Endothelial cell of umbilical vein (primary cell): ENCODE measurements around the gene CNTNAP2. TPM values are rescaled to one million over a fixed set of nuclear protein-coding genes. Genes with fewer than 3 reads are reported as not detected.

ENCODE experiments used
- BruUV-seq: library from RNA; stranded (reverse); fragments of 400-500 nt; replicated peaks from 2 replicates; lab custom pipeline; 2021; lab: Mats Ljungman, UMichigan
- CTCF ChIA-PET: fragments of 300-600, 350-600 bp; sonication (Branson Sonifier 250); formaldehyde crosslinking; loops from one replicate; lab custom pipeline; 2021; ENCODE audit warnings: antibody characterized with exemption, inconsistent platforms; lab: Charles Lee
- POLR2A ChIA-PET: fragments of 300-600, 350-600 bp; sonication (Branson Sonifier 250); formaldehyde crosslinking; loops from one replicate; lab custom pipeline; 2021; ENCODE audit warnings: antibody characterized with exemption, inconsistent platforms; lab: Charles Lee
- DNase-seq: peaks from one replicate; pipeline ENCODE4 v3.0.0-alpha.2; 2011; ENCODE audit warnings: low read depth, low spot score
- FAIRE-seq: peaks from 2 replicates; lab custom pipeline; 2011; peaks lifted over from hg19 to GRCh38; lab: Jason Lieb, UNC
- H2AFZ ChIP-seq: 2 replicates; pipeline ENCODE4 v1.6.0; 2012; ENCODE audit warnings: low read depth, low read length, control low read depth, inconsistent platforms
- H3K27ac ChIP-seq: 2 replicates; pipeline ENCODE4 v1.5.1; 2011; ENCODE audit warnings: low read depth, mild to moderate bottlenecking, control low read depth, low read length, moderate library complexity; ENCODE audit not compliant: insufficient read depth
- H3K27me3 ChIP-seq, 2 experiments: 2 replicates each; pipeline versions ENCODE4 v1.6.0 to v1.6.1; 2011; ENCODE audit warnings: low read length in 2 of 2, mixed read lengths in 1 of 2; ENCODE audit not compliant: control insufficient read depth in 2 of 2, insufficient read depth in 2 of 2
- H3K36me3 ChIP-seq, 2 experiments: 2 replicates in 1 of 2; 3 replicates in 1 of 2; pipeline ENCODE4 v1.5.1; 2011; ENCODE audit warnings: low read length in 2 of 2, mild to moderate bottlenecking in 1 of 2, moderate library complexity in 1 of 2; ENCODE audit not compliant: control insufficient read depth in 2 of 2, insufficient read depth in 2 of 2; ENCODE audit errors: extremely low read depth in 1 of 2
- H3K4me1 ChIP-seq: 3 replicates; pipeline ENCODE4 v1.5.1; 2011; ENCODE audit warnings: mild to moderate bottlenecking, low read length; ENCODE audit not compliant: control insufficient read depth, insufficient read depth; ENCODE audit errors: extremely low read depth
- H3K4me2 ChIP-seq: 2 replicates; pipeline ENCODE4 v1.6.1; 2011; ENCODE audit warnings: low read length, control low read depth, mixed read lengths; ENCODE audit not compliant: insufficient read depth
- H3K4me3 ChIP-seq, 3 experiments: fragments of 200-600 bp in 1 of 3; sonication (generic), shearing (Covaris generic) in 1 of 3; replicated peaks in 1 of 3; 2 replicates each; pipeline ENCODE4 v1.5.1; 2011 to 2016; ENCODE audit warnings: control low read depth in 3 of 3, low read length in 3 of 3, mild to moderate bottlenecking in 2 of 3, inconsistent platforms in 1 of 3, low read depth in 1 of 3, moderate library complexity in 1 of 3; ENCODE audit not compliant: insufficient read depth in 1 of 3
- H3K79me2 ChIP-seq: 2 replicates; pipeline ENCODE4 v1.6.0; 2012; ENCODE audit warnings: low read length, inconsistent platforms; ENCODE audit not compliant: control insufficient read depth, insufficient read depth
- H3K9ac ChIP-seq: replicated peaks from 2 replicates; pipeline ENCODE3; 2011; ENCODE audit warnings: low read length, control low read depth; ENCODE audit not compliant: insufficient read depth; ENCODE audit errors: extremely low read depth
- H3K9me1 ChIP-seq: replicated peaks from 3 replicates; pipeline ENCODE4 v1.6.0; 2011; ENCODE audit warnings: mild to moderate bottlenecking, low read length; ENCODE audit not compliant: control insufficient read depth, insufficient read depth; ENCODE audit errors: extremely low read depth
- H3K9me3 ChIP-seq: replicated peaks from 2 replicates; pipeline ENCODE4 v1.5.1; 2012; ENCODE audit warnings: low read length, inconsistent platforms; ENCODE audit not compliant: control insufficient read depth, insufficient read depth
- H4K20me1 ChIP-seq: replicated peaks from 2 replicates; pipeline ENCODE3; 2011; ENCODE audit warnings: mild to moderate bottlenecking, low read length; ENCODE audit not compliant: control insufficient read depth, insufficient read depth; ENCODE audit errors: extremely low read depth
- CTCF ChIP-seq, 2 donors: IDR thresholded peaks; 1 replicate in 1 of 2; 2 replicates in 1 of 2; pipeline ENCODE4 v1.5.1; 2011; ENCODE audit warnings: low read length in 2 of 2, mild to moderate bottlenecking in 2 of 2, moderate library complexity in 2 of 2, control low read depth in 1 of 2, inconsistent platforms in 1 of 2, low read depth in 1 of 2; ENCODE audit not compliant: insufficient read depth in 1 of 2; ENCODE audit errors: extremely low read depth in 1 of 2
- EZH2 ChIP-seq: IDR thresholded peaks from 2 replicates; pipeline ENCODE4 v1.6.1; 2012; ENCODE audit warnings: borderline replicate concordance, low read depth, mild to moderate bottlenecking, moderate library complexity, low read length, inconsistent platforms; ENCODE audit not compliant: severe bottlenecking
- FOS ChIP-seq: IDR thresholded peaks from 2 replicates; pipeline ENCODE4 v1.6.1; 2011; ENCODE audit warnings: mild to moderate bottlenecking, low read length, moderate library complexity, borderline replicate concordance; ENCODE audit not compliant: insufficient read depth
- JUN ChIP-seq: IDR thresholded peaks from 2 replicates; pipeline ENCODE4 v1.6.1; 2011; ENCODE audit warnings: borderline replicate concordance, low read depth; ENCODE audit not compliant: insufficient read length, insufficient read depth
- MAX ChIP-seq: IDR thresholded peaks from 2 replicates; pipeline ENCODE4 v1.6.1; 2011; ENCODE audit not compliant: insufficient read depth, insufficient read length
- MYC ChIP-seq: IDR thresholded peaks from one replicate; pipeline ENCODE4 v1.6.1; 2011; ENCODE audit warnings: mild to moderate bottlenecking, low read depth, low read length
- POLR2A ChIP-seq: IDR thresholded peaks from 2 replicates; pipeline ENCODE4 v1.6.1; 2012; ENCODE audit warnings: low read depth, mild to moderate bottlenecking, control low read depth, low read length
- POLR2AphosphoS5 ChIP-seq: IDR thresholded peaks from 2 replicates; pipeline ENCODE4 v1.6.1; 2012; ENCODE audit warnings: low read depth, mild to moderate bottlenecking, control low read depth, low read length, moderate library complexity; ENCODE audit not compliant: insufficient read depth
- dilution Hi-C: fragments of 300-500 bp; cut with MboI; formaldehyde crosslinking; loops from one replicate; pipeline ENCODE4 v1.15.0; 2019; ENCODE audit warnings: low sequenced_read_pairs; ENCODE audit not compliant: extremely low pct_ligation_motif_present
- intact Hi-C: fragments of 100-400 bp; cut with micrococcal nuclease; formaldehyde crosslinking; loops from one replicate; pipeline ENCODE4 v1.10.0; 2022
- polyA plus RNA-seq, 4 experiments: library from polyadenylated mRNA; depleted of rRNA in 3 of 4; stranded (reverse) in 3 of 4; unstranded in 1 of 4; fragments of >200 nt; gene quantifications; 2 replicates each; pipeline versions ENCODE4 v1.2.1 to v1.2.3, GENCODE V29; 2011 to 2012; ENCODE audit warnings: missing spikeins in 1 of 4
- total RNA-seq: library from RNA; stranded (reverse); gene quantifications from 2 replicates; pipeline ENCODE4 v1.2.3, GENCODE V29; 2021

The CNTNAP2 gene
- total and polyA plus RNA-seq, 2 donors (not counting 3 experiments of a cell fraction or from before 2014, with no cell fraction given): not detected

- DNase-seq (no peak), FAIRE-seq (no peak)
- ChIA-PET CTCF (no interaction called here), POLR2A (no interaction called here)
- no peak for TF ChIP-seq FOS
- no peak for TF ChIP-seq POLR2AphosphoS5
- no peaks in the 10 kb centered on the region for H3K4me1 ChIP-seq
- intact Hi-C loops (no loop called here), dilution Hi-C loops (no loop called here)
- no peak overlapping the region for H3K9ac ChIP-seq
- H3K36me3 ChIP-seq: no peaks in the 10 kb centered on the region
- peaks cover 3% of the 10 kb centered on the region for H3K9me3 ChIP-seq
- H2AFZ ChIP-seq: no peak overlapping the region
- H3K9me1 ChIP-seq: no peaks in the 10 kb centered on the region
- no peaks in the 10 kb centered on the region for H3K79me2 ChIP-seq
- H4K20me1 ChIP-seq: no peaks in the 10 kb centered on the region
- no TSS peak for BruUV-seq
- no peak overlapping the region for H3K4me2 ChIP-seq
- H3K27me3 ChIP-seq: no peaks in the 10 kb centered on the region
- no peak overlapping the region for H3K27ac ChIP-seq
- no peak overlapping the region for H3K4me3 ChIP-seq
Measured at GRCh38 chr7:148172920-148173319, 2056.3 kb downstream of the CNTNAP2 start.

GRCh38 chr7:148173369-148173768 lies 2056.8 kb downstream of the CNTNAP2 start:
- DNase-seq (no peak), FAIRE-seq (no peak)
- no peak for TF ChIP-seq EZH2
- no peak for TF ChIP-seq FOS
- TF ChIP-seq POLR2AphosphoS5: no peak
- TF ChIP-seq CTCF (IDR thresholded peaks at IDR 0.05; ENCODE audit: extremely low read depth in 1 of 2, insufficient read depth in 1 of 2, low read depth in 1 of 2, low read length in 2 of 2): no peak
- no peak for TF ChIP-seq MAX
- no peak for TF ChIP-seq MYC
- no peak for TF ChIP-seq JUN
- TF ChIP-seq POLR2A: no peak

More at GRCh38 chr7:148173369-148173768, 2056.8 kb downstream of the CNTNAP2 start:
- H3K4me3 ChIP-seq: no peak overlapping the region
- ChIA-PET CTCF (no interaction called here), POLR2A (no interaction called here)
- dilution Hi-C loops: no loop called here
- H3K9ac ChIP-seq: no peak overlapping the region
- H3K9me3 ChIP-seq: peaks cover 3% of the 10 kb centered on the region
- no peak overlapping the region for H3K4me2 ChIP-seq
- no peaks in the 10 kb centered on the region for H3K9me1 ChIP-seq
- no TSS peak for BruUV-seq
- H3K36me3 ChIP-seq: no peaks in the 10 kb centered on the region
- no peaks in the 10 kb centered on the region for H3K79me2 ChIP-seq
- no peaks in the 10 kb centered on the region for H3K27me3 ChIP-seq
- intact Hi-C loops: no loop called here
- no peaks in the 10 kb centered on the region for H3K4me1 ChIP-seq
- H4K20me1 ChIP-seq: no peaks in the 10 kb centered on the region
- H2AFZ ChIP-seq: no peak overlapping the region
- no peak overlapping the region for H3K27ac ChIP-seq
